ENCODE measurements around the gene CDK19. TPM values are rescaled to one million over a fixed set of nuclear protein-coding genes. Genes with fewer than 3 reads are reported as not detected.

The CDK19 gene
- total RNA-seq, 1 experiment from 2014 or later = 36.8 TPM

GRCh38 chr6:110815015-110815410, 256 bp downstream of the CDK19 start:
- no peak for TF ChIP-seq EZH2 (IDR thresholded peaks at IDR 0.05; ENCODE audit: low read depth)
- no peak for TF ChIP-seq CTCF (conservative IDR thresholded peaks at IDR 0.05)
- Histone ChIP-seq H3K79me2 (ENCODE audit: low read depth) (peaks cover 42% of the 10 kb centered on the region), H3K36me3 (ENCODE audit: low read depth) (no peaks in the 10 kb centered on the region), H3K4me2 (peak overlapping the region; percentile 93), H3K4me1 (replicated peaks; ENCODE audit: insufficient read depth) (peaks cover 30% of the 10 kb centered on the region), H3K27me3 (ENCODE audit: insufficient read depth, low read depth) (no peaks in the 10 kb centered on the region), H3K27ac (peak overlapping the region; percentile 80), H3K9me2 (ENCODE audit: insufficient read depth) (no peaks in the 10 kb centered on the region), H2AFZ (peak overlapping the region; percentile 93), H3F3A (ENCODE audit: insufficient read depth, low read depth) (peaks cover 11% of the 10 kb centered on the region), H3K9me3 (ENCODE audit: insufficient read depth, low read depth) (no peaks in the 10 kb centered on the region), H3K4me3 (peak overlapping the region; percentile 58), H4K20me1 (ENCODE audit: insufficient read depth) (no peaks in the 10 kb centered on the region)
- no TSS peak for BruUV-seq (replicated peaks)
- DNase-seq = no peak
- ChIA-PET CTCF (interaction anchor here (0.6 to 1.0 kb wide), 3 partner anchors 16 to 444 kb away, joined by 3 to 12 read pairs (median 3); a partner anchor contains a TSS), POLR2A (ENCODE audit: unreplicated experiment) (interaction anchor here (0.6 to 2.1 kb wide), 9 partner anchors 21 to 413 kb away, joined by 4 to 60 read pairs (median 10); partner anchors contain the start of genes AMD1 and GTF3C6)
- intact Hi-C loops (cut with micrococcal nuclease; ENCODE audit: unreplicated experiment) = loop anchor here (1.0 to 10.0 kb wide), 4 partner anchors 59 to 270 kb away; partner anchors contain the start of gene AMD1

DNA sequence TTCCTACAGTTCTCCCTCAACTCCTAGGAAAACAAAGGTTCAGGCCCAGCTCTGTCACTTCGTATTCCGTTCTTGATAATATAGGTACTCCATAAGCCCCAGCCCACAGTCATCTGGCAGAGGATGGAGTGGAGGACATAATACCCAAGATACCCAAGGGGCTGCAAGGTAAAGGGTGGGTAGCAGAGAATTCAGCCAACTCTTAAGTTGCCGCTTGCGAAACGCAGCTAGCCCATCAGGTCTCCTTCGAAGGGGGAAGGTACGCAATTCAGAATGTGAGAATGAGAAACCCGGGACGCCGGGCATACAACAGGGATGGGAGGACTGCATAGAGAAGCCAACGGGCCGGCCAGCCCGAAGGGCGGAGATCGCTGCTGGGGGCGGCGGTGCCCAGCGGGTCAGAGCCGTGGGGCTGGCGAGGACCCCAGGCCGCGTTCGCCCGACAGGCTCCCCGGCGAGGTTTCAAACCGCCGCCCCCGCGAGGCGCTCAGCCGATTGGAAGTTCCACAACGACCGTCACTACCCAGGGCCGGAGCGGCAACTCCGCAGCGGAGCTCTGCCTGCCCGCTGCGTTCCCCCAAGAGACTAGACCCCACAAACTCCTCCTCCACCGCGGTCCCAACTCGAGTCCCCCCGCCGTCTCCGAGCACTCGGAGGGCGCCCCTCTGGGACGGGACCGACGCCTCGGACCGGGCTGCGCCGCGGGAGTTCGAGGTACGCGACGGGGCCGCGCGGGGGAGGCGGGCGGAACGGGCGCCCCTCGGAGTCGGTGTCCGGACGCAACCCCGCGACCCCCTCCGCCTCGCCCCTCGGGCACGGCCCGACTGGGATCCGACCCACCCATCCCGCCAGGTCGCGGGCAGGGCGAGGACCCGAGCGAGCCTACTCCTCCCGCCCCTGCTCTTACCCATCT, 911 bp downstream of the CDK19 start:
- Histone ChIP-seq H3K79me2 (ENCODE audit: low read depth) (peaks cover 42% of the 10 kb centered on the region), H2AFZ (peak overlapping the region; percentile 93), H3K9me3 (ENCODE audit: insufficient read depth, low read depth) (no peaks in the 10 kb centered on the region), H3K9me2 (ENCODE audit: insufficient read depth) (no peaks in the 10 kb centered on the region), H3K27me3 (ENCODE audit: insufficient read depth, low read depth) (no peaks in the 10 kb centered on the region), H4K20me1 (ENCODE audit: insufficient read depth) (no peaks in the 10 kb centered on the region), H3K4me3 (peak overlapping the region; percentile 58), H3F3A (ENCODE audit: insufficient read depth, low read depth) (peaks cover 11% of the 10 kb centered on the region), H3K4me1 (replicated peaks; ENCODE audit: insufficient read depth) (peaks cover 30% of the 10 kb centered on the region), H3K36me3 (ENCODE audit: low read depth) (no peaks in the 10 kb centered on the region), H3K4me2 (peak overlapping the region; percentile 93), H3K27ac (peak overlapping the region; percentile 80)
- intact Hi-C loops (cut with micrococcal nuclease; ENCODE audit: unreplicated experiment) = loop anchor here (1.0 to 10.0 kb wide), 4 partner anchors 60 to 270 kb away; partner anchors contain the start of gene AMD1
- ChIA-PET POLR2A (ENCODE audit: unreplicated experiment) (interaction anchor here (0.6 to 2.1 kb wide), 5 partner anchors 30 to 64 kb away, joined by 3 to 60 read pairs (median 5); partner anchors contain the start of gene AMD1), CTCF (interaction anchor here (0.6 to 0.7 kb wide), 2 partner anchors 15 to 132 kb away, joined by 3 to 12 read pairs; no protein-coding TSS in a partner anchor)
- DNase-seq = peak in 1 of 2 experiments; percentile 40
- BruUV-seq (replicated peaks) = no TSS peak
- no peak for TF ChIP-seq EZH2 (IDR thresholded peaks at IDR 0.05; ENCODE audit: low read depth)
- TF ChIP-seq CTCF (conservative IDR thresholded peaks at IDR 0.05) = no peak

GRCh38 chr6:110813338-110814101, 1.7 kb downstream of the CDK19 start:
- no peaks in the 10 kb centered on the region for H3K36me3 ChIP-seq (ENCODE audit: low read depth)
- intact Hi-C loops (cut with micrococcal nuclease; ENCODE audit: unreplicated experiment) = loop anchor here (10.0 kb wide), 1 partner anchor 269 kb away; no protein-coding TSS in a partner anchor
- peak overlapping the region; percentile 93 for H3K4me2 ChIP-seq
- no peaks in the 10 kb centered on the region for H3K9me2 ChIP-seq (ENCODE audit: insufficient read depth)
- H3K4me3 ChIP-seq = peak overlapping the region; percentile 58
- BruUV-seq (replicated peaks) = TSS peak; percentile 55
- H3K27ac ChIP-seq = no peak overlapping the region
- no peaks in the 10 kb centered on the region for H3K27me3 ChIP-seq (ENCODE audit: insufficient read depth, low read depth)
- no peaks in the 10 kb centered on the region for H4K20me1 ChIP-seq (ENCODE audit: insufficient read depth)
- peaks cover 11% of the 10 kb centered on the region for H3F3A ChIP-seq (ENCODE audit: insufficient read depth, low read depth)
- H3K9me3 ChIP-seq (ENCODE audit: insufficient read depth, low read depth) = no peaks in the 10 kb centered on the region
- POLR2A ChIA-PET (ENCODE audit: unreplicated experiment) = interaction anchor here (0.6 to 0.9 kb wide), 2 partner anchors 46 to 61 kb away, joined by 3 to 11 read pairs; partner anchors contain the start of gene AMD1
- CTCF ChIA-PET = no interaction called here
- peaks cover 45% of the 10 kb centered on the region for H3K79me2 ChIP-seq (ENCODE audit: low read depth)
- TF ChIP-seq CTCF (conservative IDR thresholded peaks at IDR 0.05) = no peak
- no peak for TF ChIP-seq EZH2 (IDR thresholded peaks at IDR 0.05; ENCODE audit: low read depth)
- DNase-seq = peak in 1 of 2 experiments; percentile 13
- peaks cover 30% of the 10 kb centered on the region for H3K4me1 ChIP-seq (replicated peaks; ENCODE audit: insufficient read depth)
- peak overlapping the region; percentile 93 for H2AFZ ChIP-seq

All from PC-9 (cell line).